AG04449 (cell line): ENCODE results near the gene PAQR4.

Experiments used
- CTCF ChIA-PET: fragments of 350-600 bp; formaldehyde crosslinking; extraction: SDS; loops from one replicate; lab custom pipeline; 2021; ENCODE audit warnings: antibody characterized with exemption; lab: Yijun Ruan, JAX
- POLR2A ChIA-PET: fragments of 400-600, 350-600 bp; formaldehyde crosslinking; extraction: SDS; loops from one replicate; lab custom pipeline; 2020; ENCODE audit warnings: antibody characterized with exemption, inconsistent platforms; lab: Yijun Ruan, JAX
- DNase-seq: peaks from one replicate; pipeline ENCODE4 v3.0.0-alpha.2; 2010; ENCODE audit warnings: low read depth, low spot score
- H3K4me3 ChIP-seq: 2 replicates; pipeline ENCODE4 v1.5.1; 2011; ENCODE audit warnings: low read depth, mild to moderate bottlenecking, control low read depth, low read length
- CTCF ChIP-seq: IDR thresholded peaks from one replicate; pipeline ENCODE4 v1.5.1; 2011; ENCODE audit warnings: mild to moderate bottlenecking, moderate library complexity, low read length, control low read depth, inconsistent platforms; ENCODE audit not compliant: insufficient read depth; ENCODE audit errors: missing control alignments

The PAQR4 gene

GRCh38 chr16:3012246-3012645 lies 43.1 kb downstream of the PAQR4 start:
- DNase-seq = no peak
- no peak overlapping the region for H3K4me3 ChIP-seq
- ChIA-PET POLR2A (interaction anchor here (0.8 to 1.5 kb wide), 2 partner anchors 8 to 18 kb away, joined by 3 to 10 read pairs; partner anchors contain the start of gene TNFRSF12A), CTCF (interaction anchor here (1.0 to 1.4 kb wide), 3 partner anchors 8 to 117 kb away, joined by 3 to 6 read pairs (median 5); partner anchors contain the start of gene TNFRSF12A)
- TF ChIP-seq CTCF = no peak

- POLR2A ChIA-PET = interaction anchor here (0.8 to 1.5 kb wide), 2 partner anchors 8 to 17 kb away, joined by 3 to 10 read pairs; partner anchors contain the start of gene TNFRSF12A
- CTCF ChIA-PET = interaction anchor here (1.1 to 1.4 kb wide), 2 partner anchors 8 to 15 kb away, joined by 5 to 6 read pairs; partner anchors contain the start of gene TNFRSF12A
- H3K4me3 ChIP-seq = no peak within 1 kb of the TSS
- no peak for TF ChIP-seq CTCF
- no peak for DNase-seq
Measured at GRCh38 chr16:3012828-3013420, 43.8 kb downstream of the PAQR4 start, which contains the start of gene CLDN9. Gene CLDN9 (plus strand): TSS chr16:3012923. CDS start chr16:3013363, 440 bp downstream.

DNA sequence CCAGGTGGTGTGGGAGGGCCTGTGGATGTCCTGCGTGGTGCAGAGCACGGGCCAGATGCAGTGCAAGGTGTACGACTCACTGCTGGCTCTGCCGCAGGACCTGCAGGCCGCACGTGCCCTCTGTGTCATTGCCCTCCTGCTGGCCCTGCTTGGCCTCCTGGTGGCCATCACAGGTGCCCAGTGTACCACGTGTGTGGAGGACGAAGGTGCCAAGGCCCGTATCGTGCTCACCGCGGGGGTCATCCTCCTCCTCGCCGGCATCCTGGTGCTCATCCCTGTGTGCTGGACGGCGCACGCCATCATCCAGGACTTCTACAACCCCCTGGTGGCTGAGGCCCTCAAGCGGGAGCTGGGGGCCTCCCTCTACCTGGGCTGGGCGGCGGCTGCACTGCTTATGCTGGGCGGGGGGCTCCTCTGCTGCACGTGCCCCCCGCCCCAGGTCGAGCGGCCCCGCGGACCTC lies 44.4 kb downstream of the PAQR4 start:
- CTCF ChIA-PET = no interaction called here
- H3K4me3 ChIP-seq = no peak overlapping the region
- no peak for TF ChIP-seq CTCF
- no peak for DNase-seq
- POLR2A ChIA-PET = no interaction called here

- no peak for TF ChIP-seq CTCF
- no peak overlapping the region for H3K4me3 ChIP-seq
- DNase-seq = no peak
- POLR2A ChIA-PET = no interaction called here
- CTCF ChIA-PET = interaction anchor here (1.3 kb wide), 1 partner anchor 31 kb away, joined by 5 read pairs; no protein-coding TSS in a partner anchor
Measured at GRCh38 chr16:3013998-3014690, 45.0 kb downstream of the PAQR4 start.

GRCh38 chr16:3014971-3015370 lies 45.8 kb downstream of the PAQR4 start:
- no peak overlapping the region for H3K4me3 ChIP-seq
- TF ChIP-seq CTCF = no peak
- CTCF ChIA-PET = interaction anchor here (1.3 kb wide), 1 partner anchor 32 kb away, joined by 5 read pairs; no protein-coding TSS in a partner anchor
- POLR2A ChIA-PET = no interaction called here
- no peak for DNase-seq
